ENCODE data around the gene TMEM169. TPM values are rescaled to one million over a fixed set of nuclear protein-coding genes. Genes with fewer than 3 reads are reported as not detected.
A peak's percentile ranks its signal among the peaks of the same experiment; 100 is the strongest.

Gene TMEM169
- total and polyA plus RNA-seq, 2 of the 13 experiments (the other 11 are each of a cell fraction or from before 2014, with no cell fraction given): 1.5 to 4.5 TPM

DNA sequence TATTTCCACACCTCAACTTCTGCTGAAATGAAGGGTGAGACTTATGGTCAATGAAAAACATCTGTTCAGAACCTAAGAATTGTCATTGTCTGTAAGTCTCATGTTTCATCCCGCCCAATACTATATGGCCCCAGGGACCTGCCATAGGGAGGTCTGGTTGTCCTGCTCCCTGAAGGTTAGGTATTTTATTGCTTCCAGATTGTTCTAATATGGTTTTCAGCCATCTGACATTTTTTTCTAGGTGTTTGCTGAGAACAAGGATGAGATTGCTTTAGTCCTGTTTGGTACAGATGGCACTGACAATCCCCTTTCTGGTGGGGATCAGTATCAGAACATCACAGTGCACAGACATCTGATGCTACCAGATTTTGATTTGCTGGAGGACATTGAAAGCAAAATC, 34.7 kb downstream of the TMEM169 start:
- DNase-seq (ENCODE audit: low spot score) (no peak), ATAC-seq (no peak), FAIRE-seq (no peak)
- intact Hi-C loops (cut with micrococcal nuclease; ENCODE audit: unreplicated experiment): no loop called here
- 92% methylated on average over 1 of the region's 1 CpG for WGBS (ENCODE audit: low lambda C conversion rate)
- peaks cover 19 to 86% of the 10 kb centered on the region in 2 experiments for H3K36me3 ChIP-seq (replicated peaks in 1 of 2; ENCODE audit: control insufficient read depth in 1 of 2, insufficient read depth in 2 of 2, low read length in 2 of 2)
- no peaks in the 10 kb centered on the region for H4K20me1 ChIP-seq (ENCODE audit: insufficient read depth, low read length)
- no peak overlapping the region for H3K9ac ChIP-seq (ENCODE audit: insufficient read depth, low read depth, low read length)
- no peak overlapping the region for H3K4me3 ChIP-seq (replicated peaks in 1 of 3; ENCODE audit: insufficient read depth in 1 of 3, low read depth in 2 of 3, low read length in 3 of 3)
- H3K27me3 ChIP-seq (ENCODE audit: control insufficient read depth in 1 of 2, insufficient read depth in 2 of 2, low read length in 2 of 2): no peaks in the 10 kb centered on the region; a peak in 1 of 5 replicates
- no peak overlapping the region for H3K27ac ChIP-seq (ENCODE audit: extremely low read length, insufficient read depth, low read length)
- no peak for TF ChIP-seq ZNF207 (IDR thresholded peaks at IDR 0.05; ENCODE audit: borderline replicate concordance)
- TF ChIP-seq ZNF703 (CRISPR knock-in tag; IDR thresholded peaks at IDR 0.05; ENCODE audit: borderline replicate concordance): no peak
- 0 out of 2 replicates have a peak, but pooled peaks have one; percentile 18 for TF ChIP-seq POLR2AphosphoS5 (IDR thresholded peaks at IDR 0.05; ENCODE audit: low read depth, low read length)
- TF ChIP-seq IKZF1 (IDR thresholded peaks at IDR 0.05): no peak
- no peak for TF ChIP-seq PLRG1 (conservative IDR thresholded peaks at IDR 0.05)
- TF ChIP-seq ZNF432 (CRISPR knock-in tag; IDR thresholded peaks at IDR 0.05; ENCODE audit: borderline replicate concordance): no peak
- no peak for TF ChIP-seq MIXL1 (CRISPR knock-in tag; IDR thresholded peaks at IDR 0.05)
- TF ChIP-seq, protein P1, sequence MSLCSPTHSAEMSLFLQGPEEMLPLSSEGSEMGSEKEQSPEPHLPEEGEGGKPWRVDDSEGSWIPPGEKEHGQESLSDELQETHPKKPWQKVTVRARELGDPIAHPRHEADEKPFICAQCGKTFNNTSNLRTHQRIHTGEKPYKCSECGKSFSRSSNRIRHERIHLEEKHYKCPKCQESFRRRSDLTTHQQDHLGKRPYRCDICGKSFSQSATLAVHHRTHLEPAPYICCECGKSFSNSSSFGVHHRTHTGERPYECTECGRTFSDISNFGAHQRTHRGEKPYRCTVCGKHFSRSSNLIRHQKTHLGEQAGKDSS (CRISPR knock-in tag; IDR thresholded peaks at IDR 0.05; ENCODE audit: borderline replicate concordance, low read depth): no peak
- no peak for TF ChIP-seq ZNF446 (CRISPR knock-in tag; IDR thresholded peaks at IDR 0.05)
- TF ChIP-seq ZBTB1 (CRISPR knock-in tag; IDR thresholded peaks at IDR 0.05; ENCODE audit: borderline replicate concordance): no peak
- no peak for TF ChIP-seq MAFG (CRISPR knock-in tag; IDR thresholded peaks at IDR 0.05)
- TF ChIP-seq RFX5 (IDR thresholded peaks at IDR 0.05; ENCODE audit: low read depth, low read length): no peak
- no peak for TF ChIP-seq MEIS1 (CRISPR knock-in tag; IDR thresholded peaks at IDR 0.05; ENCODE audit: borderline replicate concordance)
- peak; percentile 27; the same call in 1 of the 2 replicates for TF ChIP-seq POLR2G (IDR thresholded peaks at IDR 0.05; ENCODE audit: low read depth, low read length)
- TF ChIP-seq NCOA1 (CRISPR knock-in tag; IDR thresholded peaks at IDR 0.05): no peak
- TF ChIP-seq, protein P2, sequence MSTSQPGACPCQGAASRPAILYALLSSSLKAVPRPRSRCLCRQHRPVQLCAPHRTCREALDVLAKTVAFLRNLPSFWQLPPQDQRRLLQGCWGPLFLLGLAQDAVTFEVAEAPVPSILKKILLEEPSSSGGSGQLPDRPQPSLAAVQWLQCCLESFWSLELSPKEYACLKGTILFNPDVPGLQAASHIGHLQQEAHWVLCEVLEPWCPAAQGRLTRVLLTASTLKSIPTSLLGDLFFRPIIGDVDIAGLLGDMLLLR (CRISPR knock-in tag; IDR thresholded peaks at IDR 0.05): no peak
- TF ChIP-seq HOXA9 (CRISPR knock-in tag; IDR thresholded peaks at IDR 0.05; ENCODE audit: borderline replicate concordance): no peak
- TF ChIP-seq KLF9 (CRISPR knock-in tag; IDR thresholded peaks at IDR 0.05; ENCODE audit: low read depth): no peak
- peaks cover 53% of the 10 kb centered on the region for H3K79me2 ChIP-seq (ENCODE audit: insufficient read depth, low read length)
- H3K9me3 ChIP-seq (ENCODE audit: low read length): no peaks in the 10 kb centered on the region
- ChIA-PET POLR2A (no interaction called here), CTCF (ENCODE audit: low intra/inter-chr PET ratio, low total read pairs) (no interaction called here)
- no TSS peak for BruUV-seq (replicated peaks)
- in situ Hi-C loops (cut with HindIII; ENCODE audit: extremely low pct_ligation_motif_present, low pct_unique_long_range_greater_than_20kb): no loop called here
- no peak overlapping the region for H3K4me2 ChIP-seq (ENCODE audit: low read depth, low read length)
- H3K4me1 ChIP-seq (ENCODE audit: insufficient read depth, low read length): peaks cover 56% of the 10 kb centered on the region
- no peak overlapping the region for H2AFZ ChIP-seq (ENCODE audit: low read length)
